ENCODE measurements around the gene MAPKAPK3.

Gene MAPKAPK3

DNA sequence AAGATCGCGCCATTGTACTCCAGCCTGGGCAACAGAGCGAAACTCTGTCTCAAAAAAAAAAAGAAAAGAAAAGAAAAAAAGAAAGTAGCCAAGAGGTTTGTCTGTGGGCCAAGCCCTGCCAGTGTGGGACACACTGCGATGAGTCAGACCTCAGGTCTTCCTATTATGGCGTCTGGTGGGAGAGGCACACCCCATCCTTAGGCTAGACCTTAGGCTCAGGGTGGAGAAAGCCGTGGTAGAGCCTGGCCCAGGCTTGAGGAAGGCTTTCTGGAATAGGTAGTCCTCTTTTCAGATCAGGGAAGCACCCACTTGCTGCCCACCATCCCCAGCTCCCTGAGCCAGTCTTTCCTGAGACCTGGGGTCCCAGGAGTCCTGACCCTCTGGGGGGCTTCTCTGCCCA lies 41.6 kb upstream of the MAPKAPK3 start:
- Histone ChIP-seq H3K36me3 (ENCODE audit: control insufficient read depth, insufficient read depth, low read length) (no peaks in the 10 kb centered on the region; the same call in 1 of the 2 replicates), H3K4me1 (ENCODE audit: control insufficient read depth, insufficient read depth, low read length) (no peaks in the 10 kb centered on the region), H3K27ac (ENCODE audit: low read length) (no peak overlapping the region), H3K27me3 (ENCODE audit: control insufficient read depth, insufficient read depth, low read length) (no peaks in the 10 kb centered on the region), H3K9me3 (ENCODE audit: control insufficient read depth, insufficient read depth, low read length) (no peaks in the 10 kb centered on the region), H3K4me3 (ENCODE audit: low read length) (no peak overlapping the region)
- no peak for DNase-seq (ENCODE audit: low read depth, low spot score)
- no CpG with 5 or more reads among the region's 6 CpGs for WGBS (ENCODE audit: insufficient coverage, insufficient read length)

DNA sequence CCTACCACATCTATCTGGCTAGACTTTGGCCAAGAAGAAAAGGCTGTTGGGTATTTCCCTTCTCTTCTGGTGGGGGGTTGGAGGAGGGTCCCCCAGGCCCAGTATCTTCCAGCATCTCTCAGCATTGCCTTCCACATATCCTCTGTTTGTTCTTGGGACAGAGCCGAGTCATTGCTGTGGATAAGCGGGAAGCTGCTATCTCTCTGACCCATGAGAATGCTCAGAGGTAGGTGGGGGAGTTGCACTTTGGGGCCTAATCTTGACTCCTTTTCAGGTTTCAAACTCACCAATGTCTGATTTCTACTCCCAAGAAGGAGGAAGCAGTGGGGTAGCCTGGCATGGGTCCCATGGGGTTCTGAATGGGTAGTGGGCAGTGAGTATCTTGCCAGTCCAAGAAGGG lies 39.6 kb upstream of the MAPKAPK3 start:
- Histone ChIP-seq H3K4me1 (ENCODE audit: control insufficient read depth, insufficient read depth, low read length) (no peaks in the 10 kb centered on the region), H3K9me3 (ENCODE audit: control insufficient read depth, insufficient read depth, low read length) (no peaks in the 10 kb centered on the region), H3K27ac (ENCODE audit: low read length) (no peak overlapping the region), H3K27me3 (ENCODE audit: control insufficient read depth, insufficient read depth, low read length) (no peaks in the 10 kb centered on the region), H3K36me3 (ENCODE audit: control insufficient read depth, insufficient read depth, low read length) (no peaks in the 10 kb centered on the region; the same call in 1 of the 2 replicates), H3K4me3 (ENCODE audit: low read length) (no peak overlapping the region)
- WGBS (ENCODE audit: insufficient coverage, insufficient read length), result no CpG with 5 or more reads among the region's 2 CpGs
- no peak for DNase-seq (ENCODE audit: low read depth, low spot score)

DNA sequence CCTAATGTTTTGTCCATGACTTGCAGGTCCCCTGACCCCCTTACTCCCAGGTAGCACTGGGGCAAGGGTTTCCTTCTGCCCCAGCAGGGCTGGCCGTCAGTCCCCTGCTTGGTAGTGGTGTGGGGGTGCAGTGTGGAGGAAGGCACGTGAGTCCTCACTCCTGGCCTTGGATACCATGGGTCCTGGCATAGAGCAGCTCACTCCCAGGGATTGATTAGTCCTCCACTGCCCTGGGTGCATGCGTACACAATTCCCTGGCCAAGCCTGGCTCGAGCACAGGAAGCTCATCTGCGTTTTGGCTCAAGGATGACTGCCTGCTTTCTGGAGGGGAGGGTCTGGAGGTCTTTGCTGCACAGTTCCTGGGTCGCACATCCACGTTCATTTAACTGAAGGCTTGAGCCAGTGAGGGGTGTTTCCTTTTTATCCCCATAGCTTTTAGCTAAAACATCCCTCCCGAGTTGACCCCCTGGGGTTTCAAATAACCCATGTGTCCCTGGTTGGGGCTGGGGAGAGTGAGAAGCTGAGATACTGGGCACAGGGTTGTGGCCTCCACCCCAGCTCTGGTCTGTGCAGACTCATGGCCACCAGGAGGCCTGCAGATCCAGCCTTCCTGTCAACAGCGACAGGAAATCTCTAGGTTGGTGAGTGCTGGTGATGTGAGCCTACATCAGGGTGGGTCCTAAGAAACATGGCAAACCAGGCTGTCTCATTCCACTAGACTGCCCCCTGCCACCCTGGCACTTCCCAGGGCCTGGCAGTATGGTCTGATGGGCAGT lies 36.1 kb upstream of the MAPKAPK3 start:
- Histone ChIP-seq H3K4me3 (ENCODE audit: low read length) (no peak overlapping the region), H3K27ac (ENCODE audit: low read length) (no peak overlapping the region), H3K4me1 (ENCODE audit: control insufficient read depth, insufficient read depth, low read length) (no peaks in the 10 kb centered on the region), H3K9me3 (ENCODE audit: control insufficient read depth, insufficient read depth, low read length) (no peaks in the 10 kb centered on the region), H3K27me3 (ENCODE audit: control insufficient read depth, insufficient read depth, low read length) (no peaks in the 10 kb centered on the region), H3K36me3 (ENCODE audit: control insufficient read depth, insufficient read depth, low read length) (no peaks in the 10 kb centered on the region; the same call in 1 of the 2 replicates)
- DNase-seq (ENCODE audit: low read depth, low spot score), result no peak
- WGBS (ENCODE audit: insufficient coverage, insufficient read length), result no CpG with 5 or more reads among the region's 9 CpGs

DNA sequence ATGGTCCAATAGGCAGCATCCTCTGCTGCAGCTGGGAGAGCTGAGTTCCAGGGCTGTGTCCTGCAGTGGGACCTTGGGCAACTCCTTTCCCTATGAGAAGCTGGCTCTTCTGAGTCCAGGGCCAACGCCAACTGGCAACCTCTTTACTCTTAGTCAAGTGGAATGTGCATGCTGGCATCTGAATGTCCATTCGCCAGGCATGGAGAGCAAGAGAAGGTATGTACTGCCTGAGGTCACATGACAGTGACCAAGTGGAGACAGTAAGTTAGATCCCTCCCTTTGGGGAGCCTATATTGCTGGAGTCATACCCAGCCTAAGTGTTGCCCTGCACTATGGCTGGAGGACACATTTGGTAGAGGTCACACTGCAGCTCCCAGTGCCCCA lies 35.5 kb upstream of the MAPKAPK3 start:
- no peaks in the 10 kb centered on the region; the same call in 1 of the 2 replicates for H3K36me3 ChIP-seq (ENCODE audit: control insufficient read depth, insufficient read depth, low read length)
- DNase-seq (ENCODE audit: low read depth, low spot score), result no peak
- no peak overlapping the region for H3K27ac ChIP-seq (ENCODE audit: low read length)
- H3K4me3 ChIP-seq (ENCODE audit: low read length), result no peak overlapping the region
- no peaks in the 10 kb centered on the region for H3K4me1 ChIP-seq (ENCODE audit: control insufficient read depth, insufficient read depth, low read length)
- no peaks in the 10 kb centered on the region for H3K27me3 ChIP-seq (ENCODE audit: control insufficient read depth, insufficient read depth, low read length)
- WGBS (ENCODE audit: insufficient coverage, insufficient read length), result no CpG with 5 or more reads among the region's 2 CpGs
- H3K9me3 ChIP-seq (ENCODE audit: control insufficient read depth, insufficient read depth, low read length), result no peaks in the 10 kb centered on the region

DNA sequence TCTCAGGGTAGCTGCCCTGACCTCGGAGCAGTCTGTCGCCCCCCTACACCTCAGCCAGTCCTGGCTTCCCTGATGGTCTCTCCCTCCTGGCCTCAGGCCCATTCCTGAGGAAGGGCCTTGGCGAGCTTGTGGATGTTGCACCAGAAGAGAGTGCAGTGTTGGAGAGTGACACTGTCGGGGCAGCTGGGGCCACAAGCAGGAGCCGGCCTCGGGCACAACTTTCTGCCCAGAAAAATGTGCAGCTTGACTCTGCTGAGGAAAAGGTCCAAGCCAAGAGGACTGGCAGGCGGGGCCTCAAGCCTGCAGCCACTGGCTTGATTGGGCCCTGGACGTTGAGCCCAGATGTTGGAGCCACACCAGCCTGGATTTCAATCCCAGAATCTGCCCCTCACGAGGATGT lies 34.9 kb upstream of the MAPKAPK3 start:
- Histone ChIP-seq H3K36me3 (ENCODE audit: control insufficient read depth, insufficient read depth, low read length) (no peaks in the 10 kb centered on the region; the same call in 1 of the 2 replicates), H3K9me3 (ENCODE audit: control insufficient read depth, insufficient read depth, low read length) (no peaks in the 10 kb centered on the region), H3K27ac (ENCODE audit: low read length) (no peak overlapping the region), H3K4me3 (ENCODE audit: low read length) (no peak overlapping the region), H3K27me3 (ENCODE audit: control insufficient read depth, insufficient read depth, low read length) (no peaks in the 10 kb centered on the region), H3K4me1 (ENCODE audit: control insufficient read depth, insufficient read depth, low read length) (no peaks in the 10 kb centered on the region)
- DNase-seq (ENCODE audit: low read depth, low spot score), result no peak
- WGBS (ENCODE audit: insufficient coverage, insufficient read length), result no CpG with 5 or more reads among the region's 9 CpGs

DNA sequence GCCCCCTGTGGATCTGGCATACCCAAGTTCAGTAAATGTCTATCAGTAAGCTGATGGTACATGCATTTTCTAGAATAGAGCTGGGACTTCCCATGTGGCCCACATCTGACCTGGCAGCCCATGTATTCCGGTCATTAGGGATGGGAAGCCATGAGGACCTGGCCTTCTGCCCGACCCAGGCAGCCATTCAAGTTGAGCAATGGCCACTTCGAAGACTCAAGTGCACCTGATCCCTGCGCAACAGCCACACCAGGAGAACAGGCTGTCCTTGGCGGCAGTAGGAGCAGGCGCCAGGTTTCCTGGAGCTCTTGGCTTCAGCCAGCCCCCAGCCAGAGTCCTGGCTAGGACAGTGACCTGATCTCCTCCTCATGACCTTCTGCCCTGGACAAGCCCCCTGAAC lies 33.1 kb upstream of the MAPKAPK3 start:
- Histone ChIP-seq H3K36me3 (ENCODE audit: control insufficient read depth, insufficient read depth, low read length) (no peaks in the 10 kb centered on the region; the same call in 1 of the 2 replicates), H3K27me3 (ENCODE audit: control insufficient read depth, insufficient read depth, low read length) (no peaks in the 10 kb centered on the region), H3K4me3 (ENCODE audit: low read length) (no peak overlapping the region), H3K9me3 (ENCODE audit: control insufficient read depth, insufficient read depth, low read length) (no peaks in the 10 kb centered on the region), H3K27ac (ENCODE audit: low read length) (no peak overlapping the region), H3K4me1 (ENCODE audit: control insufficient read depth, insufficient read depth, low read length) (no peaks in the 10 kb centered on the region)
- DNase-seq (ENCODE audit: low read depth, low spot score), result no peak
- WGBS (ENCODE audit: insufficient coverage, insufficient read length), result no CpG with 5 or more reads among the region's 6 CpGs

DNA sequence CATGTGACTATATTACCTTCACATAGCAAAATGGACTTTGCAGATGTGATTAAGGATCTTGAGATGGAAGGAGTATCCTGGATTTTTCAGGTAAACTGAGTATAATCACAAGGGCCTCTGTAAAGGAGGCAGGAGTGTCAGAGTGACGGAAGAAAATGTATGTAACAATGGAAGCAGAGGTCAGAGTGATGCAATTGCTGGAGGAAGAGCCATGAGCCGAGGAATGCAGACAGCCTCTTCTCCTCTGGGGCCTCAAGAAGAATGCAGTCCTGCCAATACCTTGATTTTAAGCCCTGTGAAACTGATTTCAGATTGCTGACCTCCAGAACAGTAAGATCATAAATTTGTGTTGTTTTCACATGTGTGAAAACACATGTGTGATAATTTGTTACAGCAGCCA lies 32.6 kb upstream of the MAPKAPK3 start:
- H3K36me3 ChIP-seq (ENCODE audit: control insufficient read depth, insufficient read depth, low read length), result no peaks in the 10 kb centered on the region
- no CpG with 5 or more reads among the region's 2 CpGs for WGBS (ENCODE audit: insufficient coverage, insufficient read length)
- H3K4me3 ChIP-seq (ENCODE audit: low read length), result no peak overlapping the region
- H3K27me3 ChIP-seq (ENCODE audit: control insufficient read depth, insufficient read depth, low read length), result no peaks in the 10 kb centered on the region
- no peaks in the 10 kb centered on the region for H3K4me1 ChIP-seq (ENCODE audit: control insufficient read depth, insufficient read depth, low read length)
- H3K9me3 ChIP-seq (ENCODE audit: control insufficient read depth, insufficient read depth, low read length), result no peaks in the 10 kb centered on the region
- DNase-seq (ENCODE audit: low read depth, low spot score), result no peak
- H3K27ac ChIP-seq (ENCODE audit: low read length), result no peak overlapping the region

DNA sequence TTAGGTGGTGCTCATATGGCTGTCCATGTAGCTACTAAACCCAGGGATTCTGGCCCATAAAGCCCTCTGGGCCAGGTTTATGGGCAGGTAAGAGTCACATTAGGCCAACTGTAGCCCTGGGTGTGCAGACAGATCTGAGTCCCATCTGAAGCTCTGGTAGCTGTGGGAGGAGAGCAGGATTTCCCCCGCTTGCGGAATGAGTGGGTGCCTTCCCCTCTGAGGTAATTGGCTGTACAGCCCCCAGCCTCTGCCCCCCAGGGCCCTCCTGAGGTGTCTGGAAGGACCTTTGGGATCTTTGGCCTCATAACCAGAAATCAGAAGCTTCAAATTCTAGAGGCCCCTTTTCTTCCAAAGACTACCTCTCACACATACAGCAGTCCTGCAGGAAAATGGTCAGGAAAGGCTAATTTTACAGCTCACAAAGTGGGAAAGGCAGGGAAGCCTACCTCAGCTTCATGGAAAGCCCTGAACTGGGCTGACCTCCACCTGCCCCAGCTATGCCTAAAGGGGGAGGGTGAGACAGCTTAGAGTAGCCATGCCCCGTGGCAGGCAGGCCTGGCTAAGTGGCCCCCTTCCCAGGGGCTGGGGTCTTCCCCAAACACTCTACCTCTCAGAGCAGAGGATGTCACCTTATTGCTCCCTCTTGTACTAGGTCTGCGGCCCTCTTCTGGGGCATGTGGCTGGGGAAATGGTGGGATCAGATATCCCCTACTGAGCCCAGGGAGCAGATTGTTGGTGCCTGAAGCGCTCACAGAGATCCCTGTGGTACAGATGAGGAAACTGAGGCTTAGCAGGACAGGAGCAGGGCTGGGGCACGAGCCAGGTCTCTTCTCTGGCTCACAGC lies 30.8 kb upstream of the MAPKAPK3 start:
- Histone ChIP-seq H3K27ac (ENCODE audit: low read length) (no peak overlapping the region), H3K4me1 (ENCODE audit: control insufficient read depth, insufficient read depth, low read length) (no peaks in the 10 kb centered on the region), H3K9me3 (ENCODE audit: control insufficient read depth, insufficient read depth, low read length) (no peaks in the 10 kb centered on the region), H3K4me3 (ENCODE audit: low read length) (no peak overlapping the region), H3K27me3 (ENCODE audit: control insufficient read depth, insufficient read depth, low read length) (no peaks in the 10 kb centered on the region), H3K36me3 (ENCODE audit: control insufficient read depth, insufficient read depth, low read length) (no peaks in the 10 kb centered on the region)
- no CpG with 5 or more reads among the region's 6 CpGs for WGBS (ENCODE audit: insufficient coverage, insufficient read length)
- DNase-seq (ENCODE audit: low read depth, low spot score), result no peak

DNA sequence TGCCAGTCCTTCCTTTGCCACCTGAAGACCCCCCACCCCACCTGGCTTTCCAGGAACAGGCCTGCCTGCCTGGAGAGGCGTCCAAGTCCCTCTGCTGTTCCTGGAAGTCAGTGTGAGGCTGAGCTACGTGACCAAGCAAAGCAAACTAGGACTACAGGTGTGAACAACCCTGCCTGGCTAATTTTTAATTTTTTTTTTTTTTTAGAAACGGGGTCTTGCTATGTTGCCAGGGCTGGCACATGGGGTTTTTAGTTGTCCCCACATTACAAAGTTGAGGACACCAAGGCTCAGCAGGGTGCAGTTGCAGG lies 30.2 kb upstream of the MAPKAPK3 start:
- no peak for DNase-seq (ENCODE audit: low read depth, low spot score)
- WGBS (ENCODE audit: insufficient coverage, insufficient read length), result no CpG with 5 or more reads among the region's 3 CpGs
- Histone ChIP-seq H3K4me3 (ENCODE audit: low read length) (no peak overlapping the region), H3K27ac (ENCODE audit: low read length) (no peak overlapping the region), H3K4me1 (ENCODE audit: control insufficient read depth, insufficient read depth, low read length) (no peaks in the 10 kb centered on the region), H3K27me3 (ENCODE audit: control insufficient read depth, insufficient read depth, low read length) (no peaks in the 10 kb centered on the region), H3K36me3 (ENCODE audit: control insufficient read depth, insufficient read depth, low read length) (no peaks in the 10 kb centered on the region), H3K9me3 (ENCODE audit: control insufficient read depth, insufficient read depth, low read length) (no peaks in the 10 kb centered on the region)

DNA sequence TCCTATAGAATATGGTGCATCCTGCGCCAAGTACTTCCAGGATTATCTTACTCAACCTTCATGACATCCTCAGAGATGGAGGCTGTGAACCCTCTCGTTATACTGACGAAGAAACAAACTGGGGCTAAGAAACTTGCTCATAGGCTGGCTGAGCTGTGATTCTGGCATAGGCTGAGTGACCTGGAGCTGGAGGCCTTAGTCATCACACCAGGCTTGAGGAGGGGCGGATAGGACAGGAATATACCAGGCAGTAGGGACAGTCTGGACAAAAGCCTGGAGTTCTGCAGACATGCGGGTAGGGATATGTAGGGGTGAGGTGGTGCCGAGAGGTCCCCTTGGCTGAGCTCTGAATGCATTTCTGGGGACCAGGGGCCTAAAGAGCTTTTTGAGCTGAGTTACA lies 29.6 kb upstream of the MAPKAPK3 start:
- Histone ChIP-seq H3K27me3 (ENCODE audit: control insufficient read depth, insufficient read depth, low read length) (no peaks in the 10 kb centered on the region), H3K4me1 (ENCODE audit: control insufficient read depth, insufficient read depth, low read length) (no peaks in the 10 kb centered on the region), H3K27ac (ENCODE audit: low read length) (no peak overlapping the region), H3K4me3 (ENCODE audit: low read length) (no peak overlapping the region), H3K9me3 (ENCODE audit: control insufficient read depth, insufficient read depth, low read length) (no peaks in the 10 kb centered on the region), H3K36me3 (ENCODE audit: control insufficient read depth, insufficient read depth, low read length) (no peaks in the 10 kb centered on the region)
- DNase-seq (ENCODE audit: low read depth, low spot score), result no peak
- no CpG with 5 or more reads among the region's 6 CpGs for WGBS (ENCODE audit: insufficient coverage, insufficient read length)

Measured in iPS DF 6.9 (cell line).